ENCODE results near the gene CHST15.

Gene CHST15

DNA sequence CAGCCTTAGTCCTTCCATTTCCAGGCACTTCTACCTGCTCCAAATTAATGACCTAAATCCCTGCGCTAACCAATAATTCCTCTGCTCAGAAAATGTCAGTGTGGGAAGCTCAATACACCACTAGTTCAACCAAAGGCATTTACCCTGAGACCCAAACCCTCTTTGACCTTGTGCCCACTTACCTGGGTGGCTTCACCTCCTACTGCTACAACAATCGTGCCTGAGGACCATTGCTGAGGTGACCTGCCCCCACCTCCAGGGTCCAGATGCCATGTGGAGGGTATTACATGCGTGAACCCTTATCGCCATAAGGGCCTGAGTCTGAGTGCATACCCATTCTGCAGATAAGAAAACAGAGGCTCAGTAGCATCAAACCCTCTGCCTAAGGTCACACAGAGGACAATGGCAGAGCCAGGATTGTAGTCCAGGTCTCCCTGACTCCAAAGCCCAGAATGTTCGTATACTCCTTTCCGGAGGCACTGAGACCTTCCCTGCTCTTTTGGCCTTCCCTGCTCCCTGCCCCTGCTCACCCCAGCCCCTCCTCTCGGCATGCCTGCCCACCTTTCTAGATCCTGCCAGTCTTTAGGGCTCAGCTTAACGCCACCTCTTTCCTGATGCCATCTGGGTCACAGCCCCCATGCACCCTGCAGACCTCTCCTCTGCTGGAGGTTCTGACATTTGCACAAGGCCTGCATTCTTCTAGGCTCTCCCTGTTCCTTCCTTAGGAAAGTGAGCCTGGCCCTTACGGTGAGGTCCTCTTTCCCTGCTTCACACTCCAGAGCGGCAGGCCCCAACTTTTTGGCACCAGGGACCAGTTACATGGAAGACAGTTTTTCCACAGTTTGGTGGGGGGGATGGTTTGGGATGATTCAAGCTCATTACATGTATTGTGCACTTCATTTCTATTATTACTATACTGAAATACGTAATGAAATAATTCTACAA is 94.9 kb downstream of the CHST15 start:
- no peak for DNase-seq (ENCODE audit: low read depth in 3 of 3)

DNA sequence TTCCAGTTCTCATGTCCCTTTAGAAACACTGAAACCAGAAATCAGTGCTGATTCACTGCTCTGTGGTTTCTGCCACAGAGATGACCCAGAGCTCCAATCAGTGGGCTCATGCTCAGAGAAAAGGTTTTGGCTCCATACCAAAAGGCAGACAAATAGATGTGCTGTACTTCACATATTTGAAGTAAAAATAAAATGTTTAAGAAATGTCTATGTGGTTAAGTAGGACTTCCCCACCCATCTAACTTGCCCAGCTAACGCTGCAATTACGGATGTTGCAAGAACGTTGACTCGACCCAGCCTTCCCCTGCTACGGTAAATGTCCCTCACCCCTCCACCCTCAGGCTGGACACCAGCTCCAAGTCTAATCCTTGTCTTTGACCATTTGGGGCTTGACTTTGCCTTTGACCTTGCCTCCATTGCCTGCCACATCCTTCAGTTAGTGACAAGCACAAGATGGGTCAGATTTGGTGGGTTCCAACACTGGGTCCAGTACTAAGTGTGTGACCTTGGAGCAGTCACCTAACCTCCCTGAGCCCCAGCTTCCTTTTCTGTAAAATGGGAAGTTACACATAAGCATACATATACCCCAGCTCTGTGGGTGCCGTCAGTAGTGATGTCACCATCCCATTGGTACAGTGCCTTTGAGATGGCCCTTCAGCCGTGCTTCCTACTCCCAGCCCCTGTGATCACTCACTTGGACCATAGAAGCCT is 95.8 kb downstream of the CHST15 start:
- DNase-seq (ENCODE audit: low read depth in 3 of 3), result no peak

DNA sequence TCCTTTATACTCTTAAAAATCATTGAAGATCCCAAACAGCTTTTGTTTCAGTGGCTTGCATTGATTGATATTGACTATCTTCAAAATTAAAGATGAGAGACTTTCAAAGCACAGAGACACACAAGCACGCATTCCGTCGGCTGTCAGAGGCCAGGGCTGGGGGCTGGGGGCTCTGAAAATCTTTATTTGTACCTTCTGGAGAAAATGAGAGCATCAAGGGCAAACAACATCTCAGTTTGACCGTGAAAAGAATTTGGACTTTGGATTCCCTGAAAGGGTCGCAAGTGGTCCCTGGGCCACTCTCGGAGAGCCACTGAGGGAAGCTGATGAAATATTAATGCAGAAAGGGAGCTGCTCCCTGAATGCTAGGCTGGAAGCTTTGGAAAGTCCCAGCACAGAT is 96.4 kb downstream of the CHST15 start:
- DNase-seq (ENCODE audit: low read depth in 3 of 3), result no peak

DNA sequence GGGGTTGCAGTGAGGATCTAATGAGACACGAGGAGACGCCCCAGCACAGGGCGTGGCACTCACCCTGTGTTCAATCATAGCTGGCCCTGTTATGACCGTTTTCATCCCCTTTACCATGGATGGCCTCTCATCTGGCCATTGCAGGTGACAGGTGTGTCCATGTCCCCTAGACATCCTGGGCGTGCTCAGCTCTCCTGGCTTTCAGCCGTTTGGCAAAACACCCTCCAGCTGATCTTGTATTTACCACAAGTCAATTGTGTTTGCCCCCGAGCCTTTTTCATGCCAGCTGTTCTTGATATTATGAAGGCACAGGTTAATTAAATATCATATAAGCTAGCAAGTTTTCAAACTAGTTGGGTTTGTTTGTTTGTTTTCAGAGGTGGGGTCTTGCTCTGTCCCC is 97.1 kb downstream of the CHST15 start:
- no peak for DNase-seq (ENCODE audit: low read depth in 3 of 3)

DNA sequence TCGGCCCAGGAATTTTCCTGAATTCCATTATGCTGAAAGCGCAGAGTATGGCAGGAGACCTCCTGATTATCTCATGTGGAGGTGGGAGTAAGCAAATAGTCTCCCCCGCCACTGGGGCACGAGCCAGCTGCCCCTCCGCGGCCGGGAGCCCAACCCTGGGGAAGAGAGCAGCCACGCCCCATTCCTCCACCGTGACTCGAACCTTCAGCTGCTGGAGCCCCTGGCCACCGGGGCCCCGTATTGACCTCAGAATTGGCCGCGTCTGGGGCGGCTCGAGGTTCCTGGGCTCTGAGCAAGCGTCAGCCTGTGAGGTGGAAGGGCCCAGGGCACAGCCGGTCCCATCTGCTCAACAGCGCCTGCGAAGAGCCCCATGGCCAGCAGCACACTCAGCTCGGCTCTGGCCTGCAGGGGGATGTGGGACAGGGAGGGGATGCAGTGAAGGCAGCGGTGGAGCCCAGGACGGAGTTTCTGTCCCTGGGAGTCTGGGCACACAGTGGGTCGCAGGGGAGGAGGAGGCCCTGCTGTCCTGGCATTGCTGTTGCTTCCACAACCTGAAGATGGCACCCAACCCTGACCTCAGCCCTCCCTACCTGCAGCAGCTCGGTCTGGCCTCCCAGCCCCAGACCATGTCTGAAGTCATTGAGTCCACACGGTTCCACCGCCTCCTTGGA is 97.8 kb downstream of the CHST15 start:
- no peak for DNase-seq (ENCODE audit: low read depth in 3 of 3)

DNA sequence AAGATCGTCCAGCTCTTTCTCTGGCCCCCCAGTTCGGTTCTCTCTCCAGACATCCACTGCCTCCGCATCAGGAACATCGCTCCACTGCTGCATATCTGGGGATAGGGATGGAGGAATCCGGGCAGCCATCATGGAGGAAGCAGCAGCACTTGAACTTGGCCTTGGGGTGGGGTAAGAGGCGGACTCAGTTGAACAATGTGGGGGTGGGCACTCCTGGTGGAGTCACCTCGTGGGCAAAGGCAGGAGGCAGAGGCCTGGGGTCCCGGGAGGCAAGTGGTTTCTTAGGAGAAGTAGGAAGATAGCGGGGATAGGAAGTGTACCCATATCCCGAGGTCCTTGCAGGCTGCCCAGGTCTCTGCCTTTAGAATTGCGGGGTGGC is 98.3 kb downstream of the CHST15 start:
- no peak for DNase-seq (ENCODE audit: low read depth in 3 of 3)

DNA sequence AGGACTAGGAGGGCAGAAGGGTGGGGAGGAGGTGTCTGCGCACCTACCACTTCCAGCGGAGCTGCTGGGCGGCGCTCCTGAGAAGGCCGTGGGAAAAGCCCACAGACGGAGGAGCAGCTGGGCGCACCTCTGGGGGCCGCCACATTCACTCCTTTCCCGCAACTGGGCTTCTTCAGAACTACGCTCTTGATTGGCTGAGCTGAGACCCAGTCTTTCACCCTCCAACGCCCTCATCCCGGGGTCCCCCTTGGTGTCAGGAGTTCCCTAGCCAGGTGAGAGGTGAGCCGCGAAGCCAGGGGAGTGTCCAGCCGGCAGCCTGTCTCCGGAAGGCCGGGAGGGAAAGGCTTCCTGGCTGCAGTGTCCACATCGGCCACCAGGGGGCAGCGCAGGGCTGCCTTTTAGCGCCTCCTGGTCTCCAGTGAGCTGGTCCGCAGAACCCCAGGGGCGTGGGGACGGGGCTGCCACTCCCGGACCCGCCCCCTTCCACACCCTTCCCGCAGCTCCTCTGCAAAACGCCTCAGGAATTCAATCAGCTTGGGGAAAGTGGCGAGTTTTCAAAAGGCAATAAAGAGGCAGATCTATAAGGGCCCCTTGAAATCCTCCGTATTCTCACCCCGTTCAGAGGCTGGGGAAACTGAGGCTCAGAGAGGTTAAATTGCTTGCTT is 98.8 kb downstream of the CHST15 start:
- DNase-seq (ENCODE audit: low read depth in 3 of 3), result peak; percentile 57 to 72 (median 66)

DNA sequence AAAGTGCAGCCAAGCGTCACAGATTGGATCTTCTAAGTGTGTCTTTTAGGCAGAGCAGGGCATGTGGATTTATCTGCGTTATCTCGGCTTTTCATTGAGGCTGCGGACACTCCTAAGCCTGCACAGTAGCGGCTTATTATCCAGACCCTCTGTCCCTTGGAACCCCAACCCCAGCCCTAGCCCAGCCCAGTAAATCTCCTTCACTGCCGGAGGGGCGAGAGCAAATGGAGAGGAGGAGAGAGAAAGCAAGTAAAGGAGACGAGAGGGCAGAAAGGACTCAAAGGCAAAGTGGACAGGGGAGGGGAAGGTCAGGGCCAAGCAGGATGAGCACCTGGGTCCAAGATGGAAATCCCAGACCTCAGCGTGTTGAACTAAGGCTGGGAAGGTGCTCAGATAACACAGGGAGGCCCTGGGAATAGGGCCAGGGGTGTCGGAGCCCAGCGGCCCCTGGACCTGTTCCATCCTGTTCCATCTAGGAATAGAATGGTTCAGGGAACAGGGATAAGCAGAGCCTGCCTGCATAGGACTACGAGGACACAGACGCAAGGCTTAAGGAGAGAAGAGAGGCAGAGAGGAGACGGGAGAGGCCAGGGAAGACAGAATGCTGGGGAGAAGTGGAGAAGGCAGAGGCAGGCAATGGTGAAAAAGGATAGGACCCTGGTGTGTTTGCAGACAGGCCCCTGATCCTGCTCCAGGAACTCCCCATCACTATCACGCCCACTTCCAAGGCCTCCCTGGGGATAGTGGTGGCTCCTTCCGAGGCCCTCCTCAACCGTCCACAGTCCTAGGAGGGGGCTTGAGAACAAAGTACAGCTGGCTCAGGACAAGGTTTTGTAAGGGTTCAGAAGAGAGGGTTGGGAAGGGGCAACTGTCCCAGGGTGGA is 99.6 kb downstream of the CHST15 start:
- DNase-seq (ENCODE audit: low read depth in 3 of 3), result no peak

DNA sequence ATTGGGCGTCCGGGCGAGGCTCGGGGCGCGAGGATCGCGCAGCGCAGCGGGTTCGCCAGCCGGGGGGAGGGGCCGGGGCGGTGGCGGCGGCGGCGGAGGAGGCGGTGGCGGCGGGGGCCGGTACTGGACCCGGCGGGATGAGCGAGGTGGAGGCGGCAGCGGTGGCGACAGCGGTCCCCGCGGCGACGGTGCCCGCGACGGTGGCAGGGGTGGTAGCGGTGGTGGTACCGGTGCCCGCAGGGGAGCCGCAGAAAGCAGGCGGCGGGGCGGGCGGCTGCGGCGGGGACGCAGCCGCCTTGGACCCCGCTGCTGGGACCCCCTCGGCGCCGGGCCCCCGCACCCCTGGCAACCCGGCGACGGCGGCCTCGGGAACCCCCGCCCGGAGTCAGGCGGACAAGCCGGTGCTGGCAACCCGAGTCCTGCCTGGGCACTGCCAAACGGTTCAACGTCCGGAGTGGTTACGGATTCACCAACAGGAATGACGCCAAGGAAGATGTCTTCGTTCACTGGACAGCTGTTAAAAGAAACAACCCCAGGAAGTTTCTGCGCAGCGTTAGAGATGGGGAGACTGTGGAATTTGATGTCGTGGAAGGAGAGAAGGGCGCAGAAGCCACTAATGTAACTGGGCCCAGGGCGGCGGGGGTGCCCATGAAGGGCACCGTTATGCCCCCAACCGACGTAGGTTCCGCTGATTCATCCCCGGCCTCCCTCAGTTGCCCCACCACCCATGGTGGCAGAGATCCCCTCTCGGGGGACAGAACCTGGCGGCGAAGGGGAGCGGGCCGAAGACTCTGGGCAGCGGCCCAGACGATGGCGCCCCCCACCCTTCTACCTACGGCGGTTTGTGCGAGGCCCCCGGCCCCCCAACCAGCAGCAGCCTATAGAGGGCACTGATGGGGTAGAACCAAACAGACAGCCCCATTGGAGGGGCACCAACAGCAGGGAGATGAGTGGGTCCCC is 101.5 kb downstream of the CHST15 start:
- DNase-seq (ENCODE audit: low read depth in 3 of 3), result no peak

DNA sequence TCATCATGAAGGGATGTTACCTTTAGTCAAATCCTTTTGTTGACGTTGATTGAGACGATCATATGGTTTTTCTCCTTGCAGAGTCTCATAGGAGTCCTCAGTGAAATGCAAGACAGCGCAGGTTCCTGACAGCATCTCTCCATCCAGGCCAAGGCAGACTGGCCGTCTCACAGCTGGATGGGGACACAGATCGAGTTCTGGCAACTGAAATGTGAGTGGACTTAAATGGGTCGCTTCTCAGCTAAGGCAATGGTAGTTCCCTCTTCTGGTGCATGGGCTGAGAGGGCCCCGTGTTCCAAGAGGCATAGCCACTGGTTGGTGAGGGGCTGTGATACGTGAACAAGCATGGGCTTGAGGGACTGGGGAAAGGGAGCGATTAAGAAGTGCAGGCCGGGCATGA is 102.5 kb downstream of the CHST15 start:
- no peak for DNase-seq (ENCODE audit: low read depth in 3 of 3)

DNA sequence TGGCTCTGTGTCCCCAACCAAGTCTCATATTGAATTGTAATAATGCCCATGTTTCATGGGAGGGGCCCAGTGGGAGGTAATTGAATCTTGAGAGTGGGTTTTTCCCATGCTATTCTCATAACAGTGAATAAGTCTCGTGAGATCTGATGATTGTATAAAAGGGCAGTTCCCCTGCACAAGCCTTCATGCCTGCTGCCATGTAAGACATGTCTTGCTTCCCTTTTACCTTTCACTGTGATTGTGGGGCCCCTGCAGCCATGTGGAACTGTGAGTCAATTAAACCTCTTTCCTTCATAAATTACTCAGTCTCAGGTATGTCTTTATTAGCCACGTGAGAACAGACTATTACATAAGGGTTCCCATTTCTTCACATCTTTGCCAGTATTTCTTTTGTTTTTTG is 104.7 kb downstream of the CHST15 start:
- DNase-seq (ENCODE audit: low read depth in 3 of 3), result no peak

DNA sequence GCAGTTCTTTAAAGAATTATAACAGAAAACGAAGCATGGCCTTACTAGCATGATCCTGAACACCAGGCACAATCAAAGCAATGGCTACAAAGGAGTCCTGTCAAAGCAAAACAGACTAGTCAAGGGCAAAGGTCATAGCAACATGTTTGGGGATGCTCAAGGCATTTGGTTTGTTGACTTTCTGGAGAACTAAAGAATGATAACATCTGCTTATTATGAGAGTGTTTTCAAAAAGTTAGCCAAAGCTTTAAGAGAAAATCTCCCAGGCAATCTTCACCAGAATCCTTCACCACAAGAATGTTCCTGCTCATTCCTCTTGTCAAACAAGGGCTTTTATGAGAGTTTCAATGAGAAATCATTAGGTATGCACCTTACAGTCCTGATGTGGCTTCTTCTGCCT is 106.7 kb downstream of the CHST15 start:
- DNase-seq (ENCODE audit: low read depth in 3 of 3), result no peak

DNA sequence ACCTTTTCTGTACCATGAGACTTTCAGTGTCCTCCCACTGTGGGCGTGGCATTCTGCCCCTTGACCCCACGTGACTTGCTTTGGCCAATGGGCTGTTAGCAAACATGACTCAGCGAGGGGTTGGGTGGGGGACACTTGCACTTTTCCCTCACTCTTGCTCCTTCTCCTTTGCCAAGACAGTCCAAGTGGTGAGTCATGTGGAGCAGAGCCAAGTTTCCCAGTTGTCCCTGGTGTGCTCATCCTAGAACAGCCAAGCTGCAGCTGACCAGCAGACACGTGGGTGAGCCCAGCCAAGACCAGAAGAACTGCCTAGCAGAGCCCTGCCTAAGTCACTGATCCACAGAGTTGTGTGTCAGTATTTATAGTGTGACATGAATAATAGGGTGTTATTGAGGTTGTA is 119.0 kb downstream of the CHST15 start:
- no peak for DNase-seq (ENCODE audit: low read depth in 3 of 3)

DNA sequence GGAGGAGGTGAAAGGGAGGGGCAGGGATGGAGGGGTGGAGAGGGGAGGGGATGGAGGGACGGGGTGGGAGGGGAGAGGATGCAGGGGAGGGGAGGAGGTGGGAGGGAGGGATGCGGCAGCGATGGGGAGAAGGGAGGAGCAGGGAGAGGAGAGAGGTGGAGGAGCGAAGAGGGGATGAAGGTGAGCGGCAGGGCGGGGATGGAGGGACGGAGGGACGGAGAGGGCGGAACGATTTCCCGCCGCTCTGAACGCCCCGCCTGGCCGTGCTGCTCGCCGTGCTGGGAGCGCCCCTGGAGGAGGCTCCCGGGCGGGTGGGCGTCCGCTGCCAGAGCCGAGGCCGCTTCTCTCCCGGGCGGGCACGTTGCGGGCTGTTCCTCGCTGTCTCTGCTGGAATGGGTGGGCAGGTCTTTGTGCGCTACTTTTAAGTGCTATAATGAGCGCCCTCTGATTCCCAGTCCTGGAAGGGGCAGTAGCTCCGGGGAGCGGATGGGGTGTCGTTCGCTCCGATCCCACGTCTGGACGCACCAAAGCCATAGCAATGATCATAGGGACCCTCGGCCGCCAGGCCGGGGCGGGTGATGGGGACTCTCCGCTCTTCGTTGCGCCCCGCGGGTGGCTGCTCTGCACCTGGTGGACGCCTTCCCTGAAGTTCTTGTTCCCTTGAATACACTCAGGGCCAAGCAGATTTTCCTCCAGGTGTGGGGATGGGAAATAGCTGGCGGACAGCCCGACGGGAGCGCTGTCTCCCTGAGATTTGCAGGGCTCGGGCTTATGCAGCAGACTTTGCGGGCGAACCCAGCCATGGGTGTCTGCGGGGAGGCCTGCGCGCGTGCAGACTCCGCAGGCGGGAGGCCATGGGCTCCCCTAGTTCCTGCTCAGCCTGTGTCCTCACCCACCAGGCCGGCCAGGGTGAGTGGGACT is 120.7 kb downstream of the CHST15 start:
- DNase-seq (ENCODE audit: low read depth in 3 of 3), result no peak

DNA sequence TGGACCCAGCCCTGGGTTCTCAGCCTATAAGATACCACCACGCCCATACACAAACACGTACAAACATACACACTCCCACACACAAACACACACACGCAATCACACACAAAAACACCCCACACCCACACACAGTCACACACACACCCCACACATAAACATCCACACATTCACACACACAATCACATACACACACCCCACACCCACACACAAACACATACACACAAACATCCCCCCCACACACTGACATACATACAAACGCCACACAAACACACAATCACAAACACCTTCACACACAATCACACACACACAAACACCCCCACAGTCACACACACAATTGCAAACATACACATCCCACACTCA is 122.5 kb downstream of the CHST15 start:
- no peak for DNase-seq (ENCODE audit: low read depth in 3 of 3)

DNA sequence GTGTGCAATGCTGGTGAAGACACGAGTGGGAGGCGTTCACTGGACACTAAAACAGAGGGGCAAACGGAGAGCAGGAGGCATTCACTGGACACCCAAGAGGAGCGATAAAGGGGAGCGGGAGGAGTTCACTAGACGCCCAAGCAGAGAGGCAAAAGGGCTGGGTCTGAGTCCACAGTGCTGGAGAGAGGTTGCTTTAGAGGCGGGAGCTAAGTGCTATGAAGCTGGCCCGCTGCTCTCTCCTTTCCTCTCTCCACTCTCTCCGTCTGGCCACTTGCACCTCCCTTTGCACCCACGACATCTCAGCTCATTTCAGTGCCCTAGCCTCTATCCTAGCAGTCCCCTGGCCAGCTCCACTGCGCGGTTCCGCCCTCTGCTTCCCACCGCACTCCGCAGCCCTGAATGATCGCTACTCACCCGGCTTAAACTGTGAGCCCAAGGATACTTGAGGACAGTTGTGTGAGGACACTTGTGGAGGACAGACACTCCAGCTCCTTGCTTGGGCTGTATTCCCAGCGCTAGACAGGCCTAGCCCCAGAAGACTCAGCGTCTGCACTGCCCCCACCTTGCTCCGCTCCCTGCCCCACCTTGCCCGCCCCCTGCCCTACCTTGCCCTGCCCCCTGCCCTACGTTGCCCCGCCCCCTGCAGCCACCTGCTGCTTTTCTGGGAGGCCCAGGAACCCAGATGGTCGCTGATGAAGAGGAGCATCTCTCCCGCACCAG is 123.0 kb downstream of the CHST15 start:
- no peak for DNase-seq (ENCODE audit: low read depth in 3 of 3)

DNA sequence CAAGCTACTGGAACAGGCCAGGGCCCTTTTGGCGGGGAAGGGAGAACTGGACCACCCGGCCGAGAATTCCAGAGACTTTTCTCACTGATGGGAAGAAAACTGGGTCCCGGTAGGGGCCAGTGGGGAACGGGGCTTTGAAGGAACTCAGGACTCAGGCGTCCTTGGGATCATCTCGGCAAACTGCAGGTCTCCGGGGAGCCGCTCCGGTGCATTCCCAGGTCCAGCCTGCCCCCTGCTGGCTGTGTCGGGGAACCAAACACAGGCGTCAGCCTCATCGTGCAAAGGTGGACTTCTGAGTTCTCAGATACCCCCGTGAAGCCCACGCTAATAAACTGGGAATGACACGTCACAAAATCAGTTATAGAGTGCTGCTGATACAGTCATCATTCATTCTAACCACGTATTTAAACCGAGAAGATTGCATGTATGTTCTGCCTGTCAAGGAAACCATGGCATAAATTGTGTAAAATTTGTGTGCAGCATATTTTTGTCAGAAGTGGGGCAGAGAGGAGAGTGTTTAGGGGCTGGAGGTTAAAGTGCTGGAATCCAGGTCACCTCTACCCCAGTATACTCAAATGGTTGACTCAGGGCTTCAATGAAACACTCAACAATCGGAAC is 125.7 kb downstream of the CHST15 start:
- peak; percentile 25 to 49 (median 46) for DNase-seq (ENCODE audit: low read depth in 3 of 3)

DNA sequence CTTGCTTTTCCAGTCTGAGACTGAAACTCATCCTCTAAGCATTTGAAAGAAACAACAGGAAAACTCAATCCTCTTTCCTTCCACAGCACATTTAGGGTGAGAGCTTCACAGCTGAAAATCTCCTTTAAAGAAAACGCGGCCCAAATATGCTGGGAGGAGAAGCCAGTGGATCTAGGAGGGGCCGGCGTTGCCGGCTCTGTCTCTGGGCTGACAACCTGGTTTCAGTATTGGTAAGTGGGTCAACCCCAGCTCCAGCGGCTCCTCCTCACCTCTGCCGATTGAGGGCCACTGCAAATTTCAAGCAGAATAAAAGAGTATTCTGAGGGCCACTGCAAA is 126.5 kb downstream of the CHST15 start:
- no peak for DNase-seq (ENCODE audit: low read depth in 3 of 3)

Data from stimulated activated CD4-positive, alpha-beta T cell treated with anti-CD3 and anti-CD28 coated beads, TNF-alpha, amount 100 ng/mL, for 48 hours (primary cell).